Ishikawa (cell line): ENCODE results near the gene KIRREL3.

Experiments used
- CEBPB ChIP-seq: IDR thresholded peaks from 2 replicates; pipeline ENCODE4 v1.6.1; 2012
- EP300 ChIP-seq: IDR thresholded peaks from 2 replicates; pipeline ENCODE4 v1.6.1; 2012; ENCODE audit warnings: borderline replicate concordance
- FOXM1 ChIP-seq: IDR thresholded peaks from 2 replicates; pipeline ENCODE4 v1.6.1; 2012; ENCODE audit warnings: low read depth, borderline replicate concordance
- MAX ChIP-seq: IDR thresholded peaks from 2 replicates; pipeline ENCODE4 v1.6.1; 2012
- RAD21 ChIP-seq: IDR thresholded peaks from 2 replicates; pipeline ENCODE4 v1.6.1; 2012; ENCODE audit warnings: low read depth
- TAF1 ChIP-seq: IDR thresholded peaks from 2 replicates; pipeline ENCODE4 v1.6.1; 2012; ENCODE audit warnings: low read depth, mild to moderate bottlenecking
- YY1 ChIP-seq: IDR thresholded peaks from 2 replicates; pipeline ENCODE4 v1.6.1; 2012; ENCODE audit warnings: low read depth
- ZBTB7A ChIP-seq: IDR thresholded peaks from 2 replicates; pipeline ENCODE4 v1.6.1; 2012; ENCODE audit warnings: low read depth
- TF ChIP-seq, protein P1 (sequence below): IDR thresholded peaks from 2 replicates; pipeline ENCODE4 v1.6.1; 2012; ENCODE audit warnings: low read depth, mild to moderate bottlenecking

- TF ChIP-seq, protein P1, sequence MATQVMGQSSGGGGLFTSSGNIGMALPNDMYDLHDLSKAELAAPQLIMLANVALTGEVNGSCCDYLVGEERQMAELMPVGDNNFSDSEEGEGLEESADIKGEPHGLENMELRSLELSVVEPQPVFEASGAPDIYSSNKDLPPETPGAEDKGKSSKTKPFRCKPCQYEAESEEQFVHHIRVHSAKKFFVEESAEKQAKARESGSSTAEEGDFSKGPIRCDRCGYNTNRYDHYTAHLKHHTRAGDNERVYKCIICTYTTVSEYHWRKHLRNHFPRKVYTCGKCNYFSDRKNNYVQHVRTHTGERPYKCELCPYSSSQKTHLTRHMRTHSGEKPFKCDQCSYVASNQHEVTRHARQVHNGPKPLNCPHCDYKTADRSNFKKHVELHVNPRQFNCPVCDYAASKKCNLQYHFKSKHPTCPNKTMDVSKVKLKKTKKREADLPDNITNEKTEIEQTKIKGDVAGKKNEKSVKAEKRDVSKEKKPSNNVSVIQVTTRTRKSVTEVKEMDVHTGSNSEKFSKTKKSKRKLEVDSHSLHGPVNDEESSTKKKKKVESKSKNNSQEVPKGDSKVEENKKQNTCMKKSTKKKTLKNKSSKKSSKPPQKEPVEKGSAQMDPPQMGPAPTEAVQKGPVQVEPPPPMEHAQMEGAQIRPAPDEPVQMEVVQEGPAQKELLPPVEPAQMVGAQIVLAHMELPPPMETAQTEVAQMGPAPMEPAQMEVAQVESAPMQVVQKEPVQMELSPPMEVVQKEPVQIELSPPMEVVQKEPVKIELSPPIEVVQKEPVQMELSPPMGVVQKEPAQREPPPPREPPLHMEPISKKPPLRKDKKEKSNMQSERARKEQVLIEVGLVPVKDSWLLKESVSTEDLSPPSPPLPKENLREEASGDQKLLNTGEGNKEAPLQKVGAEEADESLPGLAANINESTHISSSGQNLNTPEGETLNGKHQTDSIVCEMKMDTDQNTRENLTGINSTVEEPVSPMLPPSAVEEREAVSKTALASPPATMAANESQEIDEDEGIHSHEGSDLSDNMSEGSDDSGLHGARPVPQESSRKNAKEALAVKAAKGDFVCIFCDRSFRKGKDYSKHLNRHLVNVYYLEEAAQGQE, result no peak
- TF ChIP-seq FOXM1 (no peak), EP300 (no peak), ZBTB7A (no peak), TAF1 (no peak), MAX (no peak), YY1 (no peak), RAD21 (no peak), CEBPB (no peak)
Measured at GRCh38 chr11:126868741-126869140, 131.8 kb downstream of the KIRREL3 start.
